ENCODE data around the gene CD46.

Gene CD46

DNA sequence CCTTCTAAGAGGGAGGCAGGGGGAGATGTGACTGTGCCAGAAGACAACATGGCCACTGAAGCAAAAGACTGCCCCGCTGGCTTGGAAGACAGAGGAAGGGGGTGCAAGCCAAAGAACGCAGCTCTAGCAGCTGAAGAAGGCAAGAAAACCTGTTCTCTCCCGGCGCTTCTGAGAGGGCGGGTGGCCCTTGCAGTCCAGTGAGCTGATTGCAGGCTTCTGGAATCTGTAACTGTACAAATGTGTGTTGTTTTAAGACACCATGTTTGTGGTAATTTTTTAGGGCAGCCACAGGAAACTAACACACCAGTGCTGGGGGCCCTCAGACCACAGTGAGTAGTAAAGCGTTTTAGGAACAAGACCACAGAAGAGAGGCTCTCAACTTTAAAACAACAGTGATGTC lies 47.0 kb downstream of the CD46 start:
- DNase-seq, result no peak

DNA sequence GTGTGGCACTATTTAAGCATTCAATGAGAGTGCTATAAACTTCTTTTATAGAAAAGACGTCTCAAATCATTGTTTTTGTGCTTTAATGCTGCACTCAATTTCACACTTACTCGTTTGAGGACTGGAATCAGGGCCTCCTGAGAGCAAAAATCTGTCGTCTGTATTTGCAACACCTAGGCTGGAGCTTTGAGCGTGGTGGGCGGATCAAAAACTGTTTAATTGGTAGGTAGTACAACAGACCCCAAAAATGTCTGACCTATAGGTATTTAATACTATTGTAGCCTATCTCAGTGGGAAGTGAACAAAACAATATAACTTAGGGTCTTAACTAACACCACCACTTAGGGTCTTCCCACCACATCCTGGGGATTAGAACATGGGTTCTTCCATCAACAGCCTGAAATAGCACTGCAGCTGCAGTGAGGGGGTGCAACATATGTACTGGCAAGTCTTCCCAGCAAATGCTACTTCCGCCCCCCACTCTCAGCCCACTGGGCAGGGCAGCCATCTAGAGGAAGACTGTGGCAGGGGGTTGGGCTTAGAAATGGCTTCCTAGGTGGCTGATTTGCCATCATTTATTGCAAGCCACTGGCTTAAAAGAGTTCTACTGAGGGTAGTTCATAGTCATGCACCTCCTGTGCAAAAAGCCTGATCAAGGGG lies 48.3 kb downstream of the CD46 start:
- no peak for DNase-seq

DNA sequence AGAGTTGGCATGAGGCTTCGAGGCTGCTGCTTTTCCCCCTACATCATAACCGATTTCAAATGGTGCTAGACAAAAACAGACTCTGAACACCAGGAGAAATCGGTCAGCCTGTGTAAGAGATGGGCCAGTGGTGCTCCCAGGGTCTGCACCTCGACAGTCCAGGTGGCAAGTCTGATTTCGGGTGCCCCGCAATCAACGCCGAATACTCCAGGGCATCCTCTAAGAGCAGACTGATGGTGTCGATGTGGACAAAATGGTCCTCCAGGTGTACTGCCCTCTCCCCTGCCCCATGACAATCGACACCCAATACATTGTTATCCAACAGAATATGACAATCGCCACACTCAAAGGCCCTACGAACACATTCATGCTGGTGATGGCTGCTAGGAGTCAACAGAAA lies 50.0 kb downstream of the CD46 start:
- no peak for DNase-seq

DNA sequence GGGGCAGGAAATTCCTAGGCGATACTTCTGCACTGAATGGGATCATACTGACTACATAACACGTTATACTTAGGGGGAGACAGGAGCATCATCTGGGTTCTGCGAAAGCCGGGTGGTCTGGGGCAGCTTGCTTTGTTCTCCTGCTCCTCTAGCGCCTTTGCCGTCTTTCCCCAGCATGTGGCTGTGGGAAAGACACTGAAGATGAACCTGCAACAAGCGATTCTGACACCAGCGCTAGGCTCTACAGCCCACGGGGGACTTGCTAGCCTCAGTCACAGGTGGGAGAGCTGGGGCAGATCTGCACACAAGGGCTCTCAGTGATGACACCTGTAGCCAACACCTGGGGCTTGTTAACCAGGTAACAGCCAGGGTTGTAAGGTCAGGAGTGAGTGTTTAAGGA lies 51.8 kb downstream of the CD46 start:
- DNase-seq, result no peak

DNA sequence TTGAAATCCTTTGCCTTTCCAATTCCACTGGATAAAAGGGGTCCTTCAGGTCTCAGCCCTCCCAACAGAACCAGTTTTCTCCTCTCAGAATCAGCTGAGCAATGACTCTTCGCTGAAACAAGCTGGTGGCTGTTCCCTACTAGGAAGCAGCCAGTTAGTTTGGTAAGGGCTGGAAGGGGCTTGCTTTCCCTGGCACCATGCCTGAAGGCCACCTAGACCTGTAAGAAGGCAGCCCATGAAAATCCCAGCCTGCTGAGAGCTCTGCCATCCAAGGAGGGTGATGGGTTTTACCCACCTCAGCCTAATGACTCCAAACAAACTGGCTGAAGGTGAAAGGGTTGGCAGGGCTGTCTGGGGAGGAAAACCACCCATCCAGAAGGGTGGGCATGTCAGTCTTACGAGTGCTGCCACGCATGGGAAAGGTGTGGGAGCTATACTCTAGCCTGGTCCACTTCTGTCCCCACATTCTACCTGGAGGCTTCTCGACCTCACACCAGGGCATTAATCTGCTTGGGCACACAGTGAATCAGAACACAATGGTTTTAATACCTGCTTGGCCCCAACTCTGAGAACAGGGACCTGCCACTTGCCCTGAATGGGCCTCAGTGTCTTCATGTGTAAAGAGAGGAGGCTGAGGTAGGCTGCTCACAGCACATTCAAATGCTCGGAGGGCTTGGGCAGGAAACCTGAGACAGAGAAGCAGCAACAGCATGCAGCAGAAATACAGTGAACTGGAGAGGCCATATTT lies 53.0 kb downstream of the CD46 start:
- DNase-seq, result no peak

DNA sequence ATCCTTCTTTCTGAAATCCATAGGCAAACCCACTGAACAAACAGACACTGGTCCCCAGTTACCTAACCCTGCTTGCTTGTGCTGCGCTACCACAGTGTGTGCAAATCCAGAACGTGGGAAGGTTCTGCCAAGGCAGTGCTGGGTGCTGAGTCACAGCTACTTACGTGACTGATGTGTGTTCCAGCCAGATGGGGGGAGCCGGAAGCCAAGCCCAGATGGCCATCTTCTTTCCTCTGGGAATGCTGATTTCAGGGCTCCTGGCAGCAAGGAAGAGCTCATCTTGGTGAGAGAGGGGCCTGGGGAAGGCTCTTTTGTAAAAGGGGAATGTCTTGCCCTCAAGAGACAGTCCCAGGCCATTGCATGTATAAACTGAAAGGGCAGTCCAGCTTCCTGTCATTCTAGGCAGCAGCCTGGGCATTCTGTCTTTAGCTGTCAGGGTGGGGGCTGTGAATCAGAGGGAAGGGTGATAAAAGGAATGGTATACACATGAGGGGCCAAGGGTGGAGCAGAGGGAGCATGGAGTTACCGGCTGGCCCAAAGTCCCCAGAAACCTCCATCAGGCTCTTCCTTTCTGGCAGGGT lies 54.1 kb downstream of the CD46 start:
- DNase-seq, result no peak

DNA sequence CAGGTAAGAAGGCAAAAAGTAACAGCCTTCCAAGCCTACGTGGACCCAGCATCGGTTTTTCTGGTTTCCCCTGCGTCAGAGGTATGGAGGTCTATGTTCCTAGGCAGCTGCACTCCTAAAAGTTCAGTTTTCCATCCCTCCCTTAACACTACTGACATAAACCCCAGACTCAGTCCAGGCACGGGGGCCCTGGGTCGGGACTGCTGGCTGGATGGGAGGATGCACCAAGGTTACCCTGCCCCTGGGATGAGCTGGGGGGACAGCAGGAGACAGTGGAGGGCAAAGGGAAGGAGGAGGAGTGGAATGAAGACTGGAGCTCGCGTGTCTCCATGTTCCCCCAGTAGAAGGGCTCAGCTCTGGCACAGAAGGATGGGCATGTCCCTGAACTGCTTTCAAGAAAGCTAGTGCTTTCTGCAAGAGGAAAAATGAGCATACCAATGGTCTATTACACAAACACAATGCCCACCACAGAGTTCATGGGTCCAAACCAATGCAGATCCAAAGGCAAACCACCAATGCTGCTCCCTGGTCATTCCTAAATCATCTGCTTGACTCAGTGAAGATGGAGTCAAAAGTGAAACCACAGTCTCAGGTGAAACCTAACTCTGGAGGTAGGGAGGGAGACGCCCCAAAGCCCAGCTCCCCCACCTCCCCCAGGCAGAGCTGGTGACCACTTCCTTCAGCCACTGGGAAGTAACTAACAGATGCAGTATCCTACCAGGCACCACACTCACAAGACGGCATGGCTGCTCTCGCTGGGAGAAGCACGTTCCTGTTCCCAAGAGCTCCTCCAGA lies 54.9 kb downstream of the CD46 start:
- DNase-seq, result no peak

DNA sequence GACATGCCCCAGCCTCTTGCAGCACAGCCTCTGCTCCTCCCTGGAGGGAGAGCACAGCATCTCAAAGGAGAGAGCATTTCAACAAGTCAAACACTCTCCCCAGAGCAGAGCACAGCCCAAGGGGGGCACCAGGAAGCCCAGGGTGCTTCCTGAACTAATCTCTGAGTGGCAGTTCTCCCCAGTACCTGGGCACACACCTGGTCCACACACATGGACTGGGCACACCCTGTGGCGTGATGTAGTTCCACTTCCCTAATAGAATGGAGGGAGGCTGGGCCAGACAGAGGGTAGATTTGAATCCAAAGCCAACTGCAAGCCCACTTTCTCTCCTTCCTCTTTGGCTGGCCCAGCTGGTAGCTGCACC lies 55.5 kb downstream of the CD46 start:
- DNase-seq, result no peak

DNA sequence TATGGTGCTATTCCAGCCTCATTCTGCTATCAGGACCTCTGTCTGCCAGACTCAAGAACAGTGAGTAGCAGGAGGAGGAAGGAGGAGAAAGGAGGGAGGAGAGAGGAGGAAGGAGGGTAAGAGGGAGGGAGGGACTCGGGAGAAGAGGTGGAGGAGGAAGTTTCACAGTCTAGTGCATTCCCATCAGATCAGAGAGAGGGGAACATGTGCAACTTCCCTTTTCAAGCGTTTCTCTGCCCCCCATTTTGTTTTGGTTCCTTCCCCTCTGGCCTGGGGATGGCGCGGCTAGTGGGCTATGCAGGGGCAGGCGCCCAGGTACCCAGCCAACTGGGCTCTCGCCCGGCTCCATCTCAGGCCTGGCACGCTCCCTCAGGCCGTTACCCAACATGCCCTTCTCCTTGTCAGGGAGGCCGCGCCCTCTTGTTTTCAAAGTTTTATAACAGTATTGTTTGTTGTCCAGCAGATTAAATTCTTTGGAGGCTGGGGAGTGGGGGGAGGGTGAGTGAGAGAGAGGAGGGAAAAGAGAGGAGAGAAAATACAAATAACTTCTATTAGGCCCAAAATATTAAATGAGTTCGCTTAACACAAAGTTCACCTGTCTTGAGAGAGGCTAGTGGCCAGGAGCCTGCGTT lies 56.0 kb downstream of the CD46 start:
- no peak for DNase-seq

DNA sequence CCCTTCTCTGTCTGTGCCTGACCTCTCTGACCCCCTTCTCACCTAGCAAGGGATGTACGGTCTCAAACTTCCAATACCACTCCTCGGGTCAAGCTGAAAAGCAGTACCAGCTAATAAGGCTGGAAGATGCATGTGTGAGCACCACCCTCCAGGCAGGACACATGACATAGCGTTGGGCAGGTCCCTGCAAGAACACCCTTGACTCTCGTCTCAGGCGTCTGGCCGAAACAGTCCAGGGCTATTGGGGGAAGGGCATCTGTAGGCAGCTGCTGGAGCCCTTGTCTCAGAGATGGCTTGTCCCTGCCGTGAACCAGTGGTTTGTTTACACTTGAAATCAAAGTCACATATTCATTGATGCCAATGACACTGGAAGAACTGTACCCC lies 56.5 kb downstream of the CD46 start:
- no peak for DNase-seq

DNA sequence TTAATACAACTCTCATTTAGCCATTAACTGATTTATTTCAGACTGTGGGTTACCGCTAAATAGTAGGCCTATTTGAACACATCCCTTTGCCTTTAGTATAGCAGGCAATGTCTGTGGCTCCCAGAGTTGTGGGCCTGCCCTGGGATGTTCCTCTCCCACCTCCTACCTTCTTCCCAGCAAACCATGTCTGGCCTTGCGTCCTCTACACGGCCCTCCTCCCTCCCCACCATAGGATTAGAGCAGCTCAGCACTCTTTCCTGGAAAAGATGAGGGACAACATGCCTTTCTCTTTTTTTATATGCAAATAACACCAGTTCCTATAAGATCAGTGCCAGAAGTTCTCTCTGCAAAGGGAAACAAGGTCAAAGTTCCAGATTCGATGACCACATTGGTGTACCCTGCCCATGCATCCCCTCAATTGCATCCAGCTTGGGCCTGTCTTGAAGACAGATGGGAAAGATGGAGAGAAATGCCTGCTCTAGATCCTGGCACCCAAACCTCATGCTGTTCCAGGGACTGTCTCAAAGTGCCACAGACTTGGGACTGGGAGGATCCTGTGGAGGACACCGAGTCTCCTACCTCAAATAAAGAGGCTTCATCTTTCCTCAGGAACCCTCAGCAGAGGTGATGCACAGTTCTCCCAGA lies 57.2 kb downstream of the CD46 start:
- DNase-seq, result no peak

DNA sequence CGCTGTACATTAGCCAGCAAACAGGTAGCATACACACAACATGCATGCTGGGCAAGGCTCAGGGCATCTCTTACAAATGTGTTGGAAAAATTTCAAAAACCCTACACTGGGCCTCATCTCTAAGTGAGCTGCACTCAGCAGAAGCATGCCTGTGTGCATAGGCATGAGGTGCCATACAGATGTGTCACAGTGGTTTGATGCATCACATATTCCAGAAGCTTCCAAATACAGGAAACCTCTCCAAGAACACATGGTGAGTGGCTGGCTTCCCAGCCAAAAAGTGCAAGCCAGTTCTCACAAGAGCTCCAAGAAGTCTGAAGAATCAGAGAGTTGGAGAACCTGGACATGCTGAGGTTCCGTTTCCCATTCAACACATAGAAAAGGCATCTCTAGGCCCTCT lies 58.3 kb downstream of the CD46 start:
- DNase-seq, result no peak

DNA sequence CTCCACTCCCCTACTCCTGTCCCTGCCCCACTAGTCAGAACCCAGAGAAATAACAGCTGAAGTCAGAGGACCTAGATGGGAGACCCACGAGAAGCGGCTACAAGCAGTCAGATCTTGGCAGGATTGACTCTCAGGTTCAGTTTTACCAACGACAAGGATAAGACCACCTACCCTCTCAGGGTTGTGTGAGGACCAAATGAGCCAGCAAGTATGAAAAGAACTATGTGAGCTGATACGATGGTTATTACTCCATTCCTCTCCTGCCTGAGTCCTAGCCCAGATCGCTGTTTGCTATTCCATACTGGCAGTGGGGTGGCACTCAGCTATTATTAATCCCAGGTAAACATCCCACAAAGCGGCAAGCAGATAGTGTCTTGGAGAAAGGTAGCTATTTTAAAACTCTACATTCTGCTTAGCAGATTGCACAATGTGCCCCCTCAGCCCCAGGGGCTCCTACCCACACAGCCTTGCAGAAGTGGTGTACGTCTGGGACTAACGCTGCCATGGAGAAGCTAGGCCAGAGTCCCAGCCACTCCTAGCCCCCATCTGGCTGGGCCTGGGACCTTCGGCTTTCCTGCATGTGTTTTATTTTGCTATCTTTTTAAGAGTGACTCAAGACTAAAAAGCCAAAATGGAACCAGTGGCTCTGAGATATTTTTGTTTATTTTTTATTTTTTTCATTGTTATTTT lies 58.9 kb downstream of the CD46 start:
- no peak for DNase-seq

DNA sequence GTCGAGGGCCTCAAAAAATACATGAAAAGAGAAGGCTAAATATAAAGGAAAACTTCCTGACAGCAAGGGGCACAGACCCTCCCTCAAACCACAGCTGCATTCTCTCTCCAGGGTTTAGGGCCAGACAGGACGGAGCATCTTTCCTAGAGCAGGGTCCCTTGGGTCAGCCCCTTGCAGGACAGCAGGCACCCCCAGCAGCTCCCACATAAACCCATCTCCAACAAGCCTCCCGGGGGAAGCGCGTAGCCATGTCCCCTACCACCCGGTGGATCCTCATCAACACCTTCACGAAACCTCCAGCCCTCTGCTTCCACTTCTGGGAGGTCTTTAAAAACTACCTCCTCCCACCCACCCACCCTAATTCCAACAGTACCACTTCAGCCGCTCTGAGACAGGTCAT lies 59.5 kb downstream of the CD46 start:
- no peak for DNase-seq

DNA sequence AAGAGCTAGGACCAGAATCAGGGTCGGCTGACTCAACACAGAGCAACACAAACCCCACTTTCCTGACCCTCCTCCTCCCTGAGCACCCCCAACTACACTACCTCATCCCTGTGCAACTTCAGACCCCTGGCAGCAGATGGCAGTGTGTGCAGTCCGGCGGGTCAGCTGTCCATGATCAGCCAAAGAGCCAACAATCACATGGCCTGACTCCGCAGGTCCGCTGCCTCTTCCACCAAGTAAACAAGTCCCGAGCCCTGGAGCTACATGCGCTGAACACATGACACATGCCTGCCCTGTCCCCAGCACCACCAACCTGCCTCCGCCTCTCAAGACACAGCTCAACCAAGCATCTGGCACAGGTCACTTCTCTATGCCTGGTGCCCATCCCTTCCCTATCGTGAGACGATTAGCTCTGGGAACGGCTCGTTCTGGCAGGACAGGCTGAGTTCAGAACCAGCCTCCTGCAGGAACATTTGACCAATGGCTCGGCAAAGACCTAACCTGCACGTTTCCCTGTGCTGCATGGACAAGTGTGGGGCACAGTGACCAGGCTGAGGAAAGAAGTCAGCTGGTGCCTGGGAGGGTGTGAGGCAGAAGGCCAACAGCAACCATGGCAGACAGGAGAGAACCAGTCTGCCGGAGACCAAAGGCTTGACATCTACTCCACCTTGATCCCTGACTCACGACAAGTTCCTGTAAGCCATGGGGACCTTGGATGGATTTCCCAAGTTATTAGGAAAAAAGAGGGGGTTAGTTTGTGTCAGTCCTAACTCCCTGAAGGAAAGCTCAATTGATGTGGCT lies 60.3 kb downstream of the CD46 start:
- no peak for DNase-seq

DNA sequence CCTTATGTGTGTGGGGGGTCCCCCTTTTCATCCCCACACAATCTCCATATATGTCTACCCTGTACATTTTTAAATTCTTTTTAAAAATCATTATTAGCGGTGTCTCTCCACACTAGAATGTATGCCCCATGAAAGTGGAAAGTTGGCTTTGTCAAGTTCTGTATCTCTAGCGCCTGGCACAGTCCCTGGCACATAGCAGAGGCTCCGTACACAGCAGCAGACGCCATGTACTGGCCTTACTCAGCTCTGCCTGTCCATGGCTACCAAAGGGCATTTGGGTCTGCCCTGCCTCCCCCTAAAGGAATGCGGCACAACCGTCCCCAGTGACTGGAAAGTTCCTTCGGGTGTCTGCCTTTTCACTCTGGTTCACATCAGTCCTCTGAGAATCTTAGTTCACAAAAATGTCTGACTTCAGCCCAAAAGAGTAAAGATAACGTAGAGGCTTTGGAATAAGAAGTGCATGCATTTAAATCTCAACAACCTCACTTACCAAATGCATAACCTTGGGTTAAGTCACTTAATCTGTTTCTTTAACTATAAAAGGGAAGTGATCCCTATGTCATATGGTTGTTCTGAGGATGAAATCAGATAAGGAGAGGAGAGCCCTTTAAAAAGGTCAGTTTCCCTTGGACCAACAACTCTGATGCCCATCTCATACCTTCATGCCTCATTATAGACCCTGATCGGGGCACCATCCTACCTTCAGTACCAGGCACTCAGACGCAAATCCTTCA lies 61.1 kb downstream of the CD46 start:
- DNase-seq, result no peak

DNA sequence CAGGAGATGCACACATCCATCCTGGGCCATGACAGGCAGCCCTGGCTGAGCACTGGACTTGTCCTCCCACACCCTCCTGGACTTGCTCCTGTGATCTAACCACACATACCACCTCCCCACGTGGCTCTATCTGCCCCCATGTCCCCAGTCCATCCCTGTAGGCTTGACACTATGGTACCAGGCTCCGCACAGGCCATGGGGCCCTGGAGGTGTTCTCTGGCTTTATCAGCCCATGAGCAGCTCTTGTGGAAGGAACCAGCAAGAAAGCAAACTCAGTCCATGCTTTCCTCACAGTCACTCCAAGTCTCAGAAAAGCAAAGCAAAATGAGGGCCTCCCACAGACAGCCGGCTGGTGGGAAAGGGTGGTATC lies 61.6 kb downstream of the CD46 start:
- DNase-seq, result no peak

DNA sequence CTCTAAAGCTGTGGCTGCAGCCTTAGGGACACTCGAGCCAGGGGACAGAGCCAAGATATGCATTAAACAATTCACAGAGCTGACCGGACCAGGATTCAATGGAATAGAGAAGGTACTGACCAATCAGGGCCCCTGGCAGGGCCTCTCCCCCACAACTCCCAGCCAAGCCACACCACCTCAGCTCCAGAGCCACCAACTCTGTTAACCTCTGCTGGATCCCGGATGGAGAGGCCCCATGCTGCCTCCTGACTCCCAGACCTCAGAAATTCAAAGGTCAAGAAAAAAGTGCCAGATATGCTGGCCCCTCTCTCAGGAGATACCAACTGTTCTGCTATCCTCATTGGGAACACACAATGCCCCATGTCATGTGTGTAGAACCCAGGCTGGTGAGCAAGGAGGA lies 62.1 kb downstream of the CD46 start:
- no peak for DNase-seq

DNA sequence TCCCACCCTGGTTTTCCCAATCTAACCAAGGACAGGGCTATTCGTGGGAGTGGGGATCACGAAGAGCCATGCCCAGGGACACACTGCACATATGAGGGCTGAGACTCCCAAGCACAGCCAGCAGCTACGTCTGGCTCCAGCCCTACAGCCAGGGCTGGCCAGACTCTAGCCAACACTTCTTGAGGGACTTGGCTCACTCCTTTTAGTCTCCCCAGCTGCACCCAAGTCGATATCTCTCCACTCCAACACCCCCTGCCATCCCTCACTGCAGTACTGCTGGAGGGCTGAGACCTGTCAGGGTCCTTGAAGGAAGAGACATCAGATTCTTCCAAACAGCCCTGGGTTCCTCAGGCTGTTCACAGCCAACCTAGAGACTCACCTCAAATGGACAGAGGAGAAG lies 62.6 kb downstream of the CD46 start:
- no peak for DNase-seq

DNA sequence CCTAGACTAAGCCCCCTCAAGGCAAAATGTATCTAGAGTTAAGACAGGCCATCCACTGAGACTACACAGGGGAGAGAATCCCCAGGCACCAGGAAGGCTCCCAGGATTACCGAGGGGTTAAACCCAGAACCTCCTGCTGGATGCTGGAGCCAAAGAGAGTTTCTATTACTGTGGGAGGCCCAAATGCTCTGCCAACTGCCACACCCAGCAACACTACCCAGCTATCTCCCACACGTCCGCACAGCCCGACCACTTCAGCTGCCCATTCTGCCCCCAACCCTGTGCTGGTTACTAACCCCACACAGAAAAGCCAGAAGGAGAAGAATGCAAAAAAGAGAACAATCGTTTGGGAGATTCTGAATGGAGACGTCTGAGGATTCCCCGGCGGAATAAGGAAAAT lies 63.6 kb downstream of the CD46 start:
- no peak for DNase-seq

DNA sequence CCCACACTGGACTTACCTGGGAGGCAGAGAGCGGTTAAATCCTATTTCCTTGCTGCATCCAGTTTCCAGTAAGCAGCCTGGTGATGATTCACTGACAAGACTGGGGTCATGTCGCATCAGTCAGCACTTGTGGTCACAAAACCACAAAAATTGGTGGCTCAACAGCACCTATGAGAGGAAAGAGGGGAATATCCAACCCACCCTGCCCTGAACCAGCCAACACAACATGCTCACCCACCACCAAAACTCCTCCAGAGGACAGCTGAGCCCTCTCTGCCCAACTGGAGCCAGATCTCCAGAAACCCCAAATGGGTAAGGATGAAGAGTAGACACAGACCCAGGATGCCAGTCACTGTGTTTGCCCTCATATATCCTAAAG lies 64.0 kb downstream of the CD46 start:
- DNase-seq, result no peak
